Astrocyte of the cerebellum (primary cell): ENCODE measurements around the gene THPO.

Experiments used
- DNase-seq: peaks from one replicate; pipeline ENCODE4 v3.0.0-alpha.2; 2011; ENCODE audit warnings: low read depth
- H3K4me3 ChIP-seq: 2 replicates; pipeline ENCODE4 v1.5.1; 2011; ENCODE audit warnings: mild to moderate bottlenecking, low read depth, low read length, moderate library complexity
- in situ Hi-C: cut with HindIII; loops from 2 replicates; pipeline ENCODE4 v1.10.0; 2017; ENCODE audit warnings: low sequenced_read_pairs
- TF ChIP-seq, protein P1 (sequence below): IDR thresholded peaks from 2 replicates; pipeline ENCODE4 v1.5.1; 2012; ENCODE audit warnings: low read length, low read depth, moderate library complexity, mild to moderate bottlenecking; ENCODE audit errors: missing control alignments

THPO gene

DNA sequence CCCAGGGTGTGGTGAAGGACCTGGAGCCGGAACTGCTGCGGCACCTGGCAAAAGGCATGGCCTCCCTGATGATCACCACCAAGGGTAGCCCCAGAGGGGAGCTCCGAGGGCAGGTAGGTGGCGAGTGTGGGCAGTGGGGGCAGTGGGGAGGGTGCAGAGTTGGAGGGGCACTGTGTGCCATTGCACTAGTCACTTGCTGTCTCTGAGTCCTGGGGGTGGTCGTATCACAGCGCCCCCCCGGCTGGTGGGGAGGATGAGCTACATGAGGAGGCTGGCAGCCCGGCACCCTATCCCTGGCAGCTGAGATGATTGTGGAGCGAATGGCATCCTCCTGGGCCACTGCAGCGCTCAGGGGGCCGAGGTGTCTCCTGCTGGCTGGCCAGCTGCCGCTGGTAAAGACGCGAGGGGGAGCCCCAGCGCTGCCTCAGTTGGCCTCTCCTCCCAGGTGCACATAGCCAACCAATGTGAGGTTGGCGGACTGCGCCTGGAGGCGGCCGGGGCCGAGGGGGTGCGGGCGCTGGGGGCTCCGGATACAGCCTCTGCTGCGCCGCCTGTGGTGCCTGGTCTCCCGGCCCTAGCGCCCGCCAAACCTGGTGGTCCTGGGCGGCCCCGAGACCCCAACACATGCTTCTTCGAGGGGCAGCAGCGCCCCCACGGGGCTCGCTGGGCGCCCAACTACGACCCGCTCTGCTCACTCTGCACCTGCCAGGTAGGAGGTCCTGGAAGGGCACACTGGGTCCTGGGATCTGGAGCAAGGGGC, 8.2 kb upstream of the THPO start:
- in situ Hi-C loops: no loop called here
- no peak for DNase-seq
- TF ChIP-seq, protein P1, sequence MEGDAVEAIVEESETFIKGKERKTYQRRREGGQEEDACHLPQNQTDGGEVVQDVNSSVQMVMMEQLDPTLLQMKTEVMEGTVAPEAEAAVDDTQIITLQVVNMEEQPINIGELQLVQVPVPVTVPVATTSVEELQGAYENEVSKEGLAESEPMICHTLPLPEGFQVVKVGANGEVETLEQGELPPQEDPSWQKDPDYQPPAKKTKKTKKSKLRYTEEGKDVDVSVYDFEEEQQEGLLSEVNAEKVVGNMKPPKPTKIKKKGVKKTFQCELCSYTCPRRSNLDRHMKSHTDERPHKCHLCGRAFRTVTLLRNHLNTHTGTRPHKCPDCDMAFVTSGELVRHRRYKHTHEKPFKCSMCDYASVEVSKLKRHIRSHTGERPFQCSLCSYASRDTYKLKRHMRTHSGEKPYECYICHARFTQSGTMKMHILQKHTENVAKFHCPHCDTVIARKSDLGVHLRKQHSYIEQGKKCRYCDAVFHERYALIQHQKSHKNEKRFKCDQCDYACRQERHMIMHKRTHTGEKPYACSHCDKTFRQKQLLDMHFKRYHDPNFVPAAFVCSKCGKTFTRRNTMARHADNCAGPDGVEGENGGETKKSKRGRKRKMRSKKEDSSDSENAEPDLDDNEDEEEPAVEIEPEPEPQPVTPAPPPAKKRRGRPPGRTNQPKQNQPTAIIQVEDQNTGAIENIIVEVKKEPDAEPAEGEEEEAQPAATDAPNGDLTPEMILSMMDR: no peak
- H3K4me3 ChIP-seq: no peak overlapping the region

DNA sequence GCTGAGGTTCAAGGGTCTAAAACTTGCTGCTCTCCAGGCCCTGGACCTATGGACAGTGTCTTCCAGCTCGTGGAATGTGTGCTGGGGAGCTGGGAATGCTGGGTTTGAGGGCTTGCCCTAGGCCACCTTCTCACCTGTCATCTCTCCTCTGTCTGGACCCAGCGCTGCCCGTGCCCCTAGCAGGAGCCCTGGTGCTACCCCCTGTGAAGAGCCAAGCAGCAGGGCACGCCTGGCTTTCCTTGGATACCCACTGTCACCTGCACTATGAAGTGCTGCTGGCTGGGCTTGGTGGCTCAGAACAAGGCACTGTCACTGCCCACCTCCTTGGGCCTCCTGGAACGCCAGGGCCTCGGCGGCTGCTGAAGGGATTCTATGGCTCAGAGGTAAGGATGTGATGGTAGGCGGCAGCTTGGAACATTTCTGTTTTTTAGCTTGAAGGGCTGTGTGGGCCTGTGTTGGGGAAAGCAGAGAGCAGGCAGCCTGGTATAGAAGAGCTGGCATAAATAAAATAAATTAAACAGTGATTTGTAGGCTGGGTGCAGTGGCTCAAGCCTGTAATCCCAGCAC, 6.9 kb upstream of the THPO start:
- TF ChIP-seq, protein P1: no peak
- in situ Hi-C loops: no loop called here
- H3K4me3 ChIP-seq: no peak overlapping the region
- DNase-seq: no peak

DNA sequence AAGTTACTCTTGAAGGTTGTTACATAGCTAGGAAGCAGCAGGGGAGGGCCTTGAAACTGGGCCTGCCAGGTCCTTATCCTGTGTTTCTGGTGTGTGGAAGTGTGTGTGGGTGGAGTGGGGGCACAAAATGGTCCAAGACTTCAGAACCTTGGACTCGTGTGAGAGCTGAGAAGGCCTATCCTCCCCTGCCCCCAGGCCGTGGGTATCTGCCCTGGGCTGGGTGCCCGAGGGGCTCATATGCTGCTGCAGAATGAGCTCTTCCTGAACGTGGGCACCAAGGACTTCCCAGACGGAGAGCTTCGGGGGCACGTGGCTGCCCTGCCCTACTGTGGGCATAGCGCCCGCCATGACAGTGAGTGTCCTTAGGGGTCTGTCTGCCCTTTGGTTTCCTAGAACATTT, 6.3 kb upstream of the THPO start:
- H3K4me3 ChIP-seq: no peak overlapping the region
- in situ Hi-C loops: no loop called here
- TF ChIP-seq, protein P1: no peak
- no peak for DNase-seq

DNA sequence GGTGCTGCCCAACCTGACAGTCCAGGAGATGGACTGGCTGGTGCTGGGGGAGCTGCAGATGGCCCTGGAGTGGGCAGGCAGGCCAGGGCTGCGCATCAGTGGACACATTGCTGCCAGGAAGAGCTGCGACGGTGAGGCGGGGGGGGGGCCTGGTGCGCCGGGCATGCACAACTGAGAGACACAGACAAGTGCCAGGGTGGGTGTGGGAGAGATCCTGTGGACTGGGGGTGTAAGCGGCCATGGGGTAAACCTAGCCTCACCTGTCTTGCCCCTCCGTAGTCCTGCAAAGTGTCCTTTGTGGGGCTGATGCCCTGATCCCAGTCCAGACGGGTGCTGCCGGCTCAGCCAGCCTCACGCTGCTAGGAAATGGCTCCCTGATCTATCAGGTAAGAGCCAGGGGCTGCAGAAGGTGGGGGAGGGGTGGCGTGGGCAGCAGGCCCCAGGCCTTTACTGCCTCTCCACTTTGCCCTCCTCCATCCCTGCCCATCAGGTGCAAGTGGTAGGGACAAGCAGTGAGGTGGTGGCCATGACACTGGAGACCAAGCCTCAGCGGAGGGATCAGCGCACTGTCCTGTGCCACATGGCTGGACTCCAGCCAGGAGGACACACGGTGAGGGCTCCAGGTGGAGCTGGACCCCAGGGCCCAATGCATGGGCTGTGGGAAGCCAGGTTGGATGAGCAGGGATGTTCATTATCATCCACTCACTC, 5.2 kb upstream of the THPO start:
- in situ Hi-C loops: no loop called here
- no peak overlapping the region for H3K4me3 ChIP-seq
- DNase-seq: no peak
- TF ChIP-seq, protein P1: no peak

DNA sequence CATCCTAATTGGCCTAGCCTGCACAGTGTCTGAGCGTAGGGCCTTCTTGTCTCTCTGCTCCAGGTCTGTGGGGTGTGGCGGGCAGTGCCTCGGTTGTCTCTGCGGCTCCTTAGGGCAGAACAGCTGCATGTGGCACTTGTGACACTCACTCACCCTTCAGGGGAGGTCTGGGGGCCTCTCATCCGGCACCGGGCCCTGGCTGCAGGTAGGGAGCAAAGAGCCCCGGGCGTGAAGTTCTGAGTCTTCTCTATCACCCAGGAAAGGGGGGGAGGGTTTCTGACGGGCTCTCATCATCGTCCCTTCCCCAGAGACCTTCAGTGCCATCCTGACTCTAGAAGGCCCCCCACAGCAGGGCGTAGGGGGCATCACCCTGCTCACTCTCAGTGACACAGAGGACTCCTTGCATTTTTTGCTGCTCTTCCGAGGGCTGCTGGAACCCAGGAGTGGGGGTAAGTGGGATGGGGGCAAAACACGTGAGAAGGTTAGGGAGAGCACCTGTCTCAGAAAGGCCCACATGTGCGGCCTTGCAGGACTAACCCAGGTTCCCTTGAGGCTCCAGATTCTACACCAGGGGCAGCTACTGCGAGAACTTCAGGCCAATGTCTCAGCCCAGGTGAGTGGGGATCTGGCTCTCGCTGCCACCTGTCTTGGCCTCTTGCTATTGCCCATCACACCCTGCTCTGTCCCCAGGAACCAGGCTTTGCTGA, 4.5 kb upstream of the THPO start:
- TF ChIP-seq, protein P1: no peak
- in situ Hi-C loops: no loop called here
- no peak for DNase-seq
- no peak overlapping the region for H3K4me3 ChIP-seq
